HepG2 (cell line): ENCODE results near the gene VMO1. TPM values are rescaled to one million over a fixed set of nuclear protein-coding genes. Genes with fewer than 3 reads are reported as not detected.
A peak's percentile ranks its signal among the peaks of the same experiment; 100 is the strongest.

Source experiments
- ATAC-seq: fragments of 200-7000 bp; cut with Tn5 transposase; 3 replicates; pipeline ENCODE4 v1.9.1; 2020; ENCODE audit warnings: mild to moderate bottlenecking, moderate library complexity
- BruUV-seq: library from RNA; stranded (reverse); fragments of 400-500 nt; replicated peaks from 2 replicates; lab custom pipeline; 2021; lab: Mats Ljungman, UMichigan
- CTCF ChIA-PET: fragments of 300-600 bp; formaldehyde crosslinking; extraction: SDS; loops from one replicate; lab custom pipeline; 2021; ENCODE audit warnings: low total read pairs, inconsistent platforms, low intra/inter-chr PET ratio; lab: Yijun Ruan, JAX
- POLR2A ChIA-PET: fragments of 350-600 bp; sonication (Branson Sonifier 250); formaldehyde crosslinking; loops from one replicate; lab custom pipeline; 2020; ENCODE audit warnings: antibody characterized with exemption, inconsistent platforms; lab: Yijun Ruan, JAX
- DNase-seq: peaks from one replicate; pipeline ENCODE4 v3.0.0-alpha.2; 2015; ENCODE audit warnings: low spot score
- FAIRE-seq: peaks from 3 replicates; lab custom pipeline; 2011; peaks lifted over from hg19 to GRCh38; lab: Jason Lieb, UNC
- H2AFZ ChIP-seq: one replicate; pipeline ENCODE4 v1.6.1; 2011; ENCODE audit warnings: low read length, inconsistent platforms
- H3K27ac ChIP-seq: fragments of 300-600 bp; 3 replicates; pipeline ENCODE4 v1.8.0; 2011; ENCODE audit warnings: mixed run types, mild to moderate bottlenecking, mixed read lengths, low read length, inconsistent platforms; ENCODE audit not compliant: insufficient read depth; ENCODE audit errors: extremely low read length
- H3K27me3 ChIP-seq, 2 experiments: fragments of 200-600 bp in 1 of 2; 2 replicates in 1 of 2; 3 replicates in 1 of 2; pipeline versions ENCODE4 v1.6.0 to v1.8.0; 2011; ENCODE audit warnings: low read length in 2 of 2, mild to moderate bottlenecking in 2 of 2, moderate library complexity in 2 of 2, inconsistent platforms in 1 of 2; ENCODE audit not compliant: insufficient read depth in 2 of 2, control insufficient read depth in 1 of 2
- H3K36me3 ChIP-seq, 2 experiments: fragments of 200-600 bp in 1 of 2; replicated peaks in 1 of 2; 2 replicates in 1 of 2; 3 replicates in 1 of 2; pipeline versions ENCODE4 v1.5.1 to v1.8.0; 2011; ENCODE audit warnings: low read length in 2 of 2, inconsistent platforms in 1 of 2; ENCODE audit not compliant: insufficient read depth in 2 of 2, control insufficient read depth in 1 of 2
- H3K4me1 ChIP-seq: 2 replicates; pipeline ENCODE4 v1.5.1; 2012; ENCODE audit warnings: low read length, inconsistent platforms; ENCODE audit not compliant: insufficient read depth
- H3K4me2 ChIP-seq: 2 replicates; pipeline ENCODE4 v1.6.0; 2011; ENCODE audit warnings: low read depth, low read length, inconsistent platforms
- H3K4me3 ChIP-seq, 3 experiments: fragments of 200-600 bp in 1 of 3; sonication (generic), shearing (Covaris generic) in 1 of 3; replicated peaks in 1 of 3; 2 replicates each; pipeline ENCODE4 v1.5.1; 2011 to 2016; ENCODE audit warnings: low read length in 3 of 3, inconsistent platforms in 2 of 3, low read depth in 2 of 3, mild to moderate bottlenecking in 2 of 3, control low read depth in 1 of 3, mixed read lengths in 1 of 3; ENCODE audit not compliant: insufficient read depth in 1 of 3
- H3K79me2 ChIP-seq: one replicate; pipeline ENCODE4 v1.6.1; 2011; ENCODE audit warnings: low read length, inconsistent platforms; ENCODE audit not compliant: insufficient read depth
- H3K9ac ChIP-seq: 2 replicates; pipeline ENCODE4 v1.6.0; 2011; ENCODE audit warnings: mild to moderate bottlenecking, low read depth, low read length, inconsistent platforms; ENCODE audit not compliant: insufficient read depth
- H3K9me3 ChIP-seq: 2 replicates; pipeline ENCODE4 v1.5.1; 2012; ENCODE audit warnings: mild to moderate bottlenecking, low read length
- H4K20me1 ChIP-seq: 2 replicates; pipeline ENCODE4 v1.6.0; 2011; ENCODE audit warnings: inconsistent platforms, mild to moderate bottlenecking, low read length, moderate library complexity; ENCODE audit not compliant: insufficient read depth
- ARHGAP35 ChIP-seq: sonication (generic); formaldehyde crosslinking; IDR thresholded peaks from 2 replicates; pipeline ENCODE4 v1.9.0; 2022; ENCODE audit warnings: mild to moderate bottlenecking, inconsistent platforms, moderate library complexity, missing genetic modification reagents, borderline replicate concordance
- ARNTL ChIP-seq: sonication (generic); formaldehyde crosslinking; IDR thresholded peaks from 2 replicates; pipeline ENCODE4 v1.4.0; 2020; ENCODE audit warnings: mild to moderate bottlenecking, missing genetic modification reagents
- CBX1 ChIP-seq: IDR thresholded peaks from one replicate; pipeline ENCODE4 v1.6.1; 2016; ENCODE audit warnings: antibody characterized with exemption, low read depth
- FOXJ3 ChIP-seq: sonication (generic); formaldehyde crosslinking; IDR thresholded peaks from 2 replicates; pipeline ENCODE4 v1.4.0; 2020; ENCODE audit warnings: missing genetic modification reagents, mild to moderate bottlenecking, borderline replicate concordance
- FOXM1 ChIP-seq: sonication (generic); formaldehyde crosslinking; IDR thresholded peaks from 2 replicates; pipeline ENCODE4 v1.5.0; 2020; ENCODE audit warnings: missing genetic modification reagents
- GLI4 ChIP-seq: sonication (generic); formaldehyde crosslinking; IDR thresholded peaks from 2 replicates; pipeline ENCODE4 v1.5.1; 2020; ENCODE audit warnings: missing genetic modification reagents, mild to moderate bottlenecking, moderate library complexity, borderline replicate concordance
- KLF9 ChIP-seq: IDR thresholded peaks from 2 replicates; pipeline ENCODE4 v1.6.1; 2016; ENCODE audit warnings: low read depth
- MXD4 ChIP-seq: IDR thresholded peaks from 2 replicates; pipeline ENCODE4 v1.6.1; 2016; ENCODE audit warnings: mild to moderate bottlenecking, missing biosample characterization, missing genetic modification reagents
- MXI1 ChIP-seq: IDR thresholded peaks from 3 replicates; pipeline ENCODE4 v1.6.1; 2012; ENCODE audit warnings: low read depth, low read length, inconsistent platforms, borderline replicate concordance
- SAFB2 ChIP-seq: sonication (generic); formaldehyde crosslinking; IDR thresholded peaks from 2 replicates; pipeline ENCODE4 v1.5.1; 2020; ENCODE audit warnings: missing genetic modification reagents, low read depth, mild to moderate bottlenecking, borderline replicate concordance
- SSRP1 ChIP-seq: IDR thresholded peaks from 2 replicates; pipeline ENCODE4 v1.6.1; 2016; ENCODE audit warnings: control low read depth
- TBX2 ChIP-seq: sonication (generic); formaldehyde crosslinking; IDR thresholded peaks from 2 replicates; pipeline ENCODE4 v1.5.0; 2020; ENCODE audit warnings: missing genetic modification reagents, mild to moderate bottlenecking, borderline replicate concordance
- ZMAT3 ChIP-seq: sonication (generic); formaldehyde crosslinking; conservative IDR thresholded peaks from 2 replicates; pipeline ENCODE4 v1.7.0; 2021; ENCODE audit warnings: missing genetic modification reagents
- ZNF253 ChIP-seq: sonication (generic); formaldehyde crosslinking; IDR thresholded peaks from 2 replicates; pipeline ENCODE4 v1.8.0; 2022; ENCODE audit warnings: mild to moderate bottlenecking, missing genetic modification reagents, borderline replicate concordance
- ZNF274 ChIP-seq: sonication (generic); formaldehyde crosslinking; IDR thresholded peaks from 2 replicates; pipeline ENCODE4 v1.5.1; 2020; ENCODE audit warnings: mild to moderate bottlenecking, missing genetic modification reagents
- ZNF510 ChIP-seq: sonication (generic); formaldehyde crosslinking; IDR thresholded peaks from 2 replicates; pipeline ENCODE4 v1.4.0; 2020; ENCODE audit warnings: low read depth, mild to moderate bottlenecking, missing genetic modification reagents
- WGBS: methylation state at CpG from one replicate; pipeline ENCODE4 v1.1.6; 2017; ENCODE audit warnings: low lambda C conversion rate; 5-methylcytosine and 5-hydroxymethylcytosine counted together
- in situ Hi-C: cut with HindIII; loops from 2 replicates; pipeline ENCODE4 v1.10.0; 2017; ENCODE audit warnings: low pct_unique_long_range_greater_than_20kb; ENCODE audit not compliant: extremely low pct_ligation_motif_present
- intact Hi-C: fragments of 100-400 bp; cut with micrococcal nuclease; formaldehyde crosslinking; loops from one replicate; pipeline ENCODE4 v1.10.0; 2022; ENCODE audit not compliant: unreplicated experiment
- polyA plus RNA-seq, 8 experiments: library from polyadenylated mRNA; depleted of rRNA in 3 of 8; stranded (reverse) in 7 of 8; unstranded in 1 of 8; fragments of >200 nt; fragmentation: Illumina TruSeq in 4 of 8; extraction: Trizol in 4 of 8; gene quantifications; 2 replicates each; pipeline versions ENCODE4 v1.2.1 to v1.2.3, GENCODE V29; 2011 to 2016; ENCODE audit warnings: low read depth in 4 of 8, missing spikeins in 1 of 8, mixed read lengths in 1 of 8; ENCODE audit not compliant: insufficient read depth in 1 of 8
- total RNA-seq, 5 experiments: library from RNA; depleted of rRNA; stranded (reverse); fragments of >200 nt; fragmentation: Illumina TruSeq; extraction: Trizol; gene quantifications; 2 replicates each; pipeline ENCODE4 v1.2.3, GENCODE V29; 2016; ENCODE audit warnings: low read depth in 1 of 5
- TF ChIP-seq, protein P1 (sequence below): sonication (generic); formaldehyde crosslinking; conservative IDR thresholded peaks from 2 replicates; pipeline ENCODE4 v1.4.0; 2020; ENCODE audit warnings: missing genetic modification reagents
- TF ChIP-seq, protein P2 (sequence below): sonication (generic); formaldehyde crosslinking; IDR thresholded peaks from 2 replicates; pipeline ENCODE4 v1.9.0; 2022; ENCODE audit warnings: missing genetic modification reagents, mild to moderate bottlenecking, borderline replicate concordance

The VMO1 gene
- total and polyA plus RNA-seq, 2 of the 13 experiments (the other 11 are each of a cell fraction or from before 2014, with no cell fraction given), result not detected

- TF ChIP-seq, protein P1, sequence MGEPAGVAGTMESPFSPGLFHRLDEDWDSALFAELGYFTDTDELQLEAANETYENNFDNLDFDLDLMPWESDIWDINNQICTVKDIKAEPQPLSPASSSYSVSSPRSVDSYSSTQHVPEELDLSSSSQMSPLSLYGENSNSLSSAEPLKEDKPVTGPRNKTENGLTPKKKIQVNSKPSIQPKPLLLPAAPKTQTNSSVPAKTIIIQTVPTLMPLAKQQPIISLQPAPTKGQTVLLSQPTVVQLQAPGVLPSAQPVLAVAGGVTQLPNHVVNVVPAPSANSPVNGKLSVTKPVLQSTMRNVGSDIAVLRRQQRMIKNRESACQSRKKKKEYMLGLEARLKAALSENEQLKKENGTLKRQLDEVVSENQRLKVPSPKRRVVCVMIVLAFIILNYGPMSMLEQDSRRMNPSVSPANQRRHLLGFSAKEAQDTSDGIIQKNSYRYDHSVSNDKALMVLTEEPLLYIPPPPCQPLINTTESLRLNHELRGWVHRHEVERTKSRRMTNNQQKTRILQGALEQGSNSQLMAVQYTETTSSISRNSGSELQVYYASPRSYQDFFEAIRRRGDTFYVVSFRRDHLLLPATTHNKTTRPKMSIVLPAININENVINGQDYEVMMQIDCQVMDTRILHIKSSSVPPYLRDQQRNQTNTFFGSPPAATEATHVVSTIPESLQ (CRISPR knock-in tag), result no peak
- TF ChIP-seq, all 625 proteins: peak for 5
Measured at GRCh38 chr17:4834681-4835020, 48.5 kb upstream of the VMO1 start (continued).

DNA sequence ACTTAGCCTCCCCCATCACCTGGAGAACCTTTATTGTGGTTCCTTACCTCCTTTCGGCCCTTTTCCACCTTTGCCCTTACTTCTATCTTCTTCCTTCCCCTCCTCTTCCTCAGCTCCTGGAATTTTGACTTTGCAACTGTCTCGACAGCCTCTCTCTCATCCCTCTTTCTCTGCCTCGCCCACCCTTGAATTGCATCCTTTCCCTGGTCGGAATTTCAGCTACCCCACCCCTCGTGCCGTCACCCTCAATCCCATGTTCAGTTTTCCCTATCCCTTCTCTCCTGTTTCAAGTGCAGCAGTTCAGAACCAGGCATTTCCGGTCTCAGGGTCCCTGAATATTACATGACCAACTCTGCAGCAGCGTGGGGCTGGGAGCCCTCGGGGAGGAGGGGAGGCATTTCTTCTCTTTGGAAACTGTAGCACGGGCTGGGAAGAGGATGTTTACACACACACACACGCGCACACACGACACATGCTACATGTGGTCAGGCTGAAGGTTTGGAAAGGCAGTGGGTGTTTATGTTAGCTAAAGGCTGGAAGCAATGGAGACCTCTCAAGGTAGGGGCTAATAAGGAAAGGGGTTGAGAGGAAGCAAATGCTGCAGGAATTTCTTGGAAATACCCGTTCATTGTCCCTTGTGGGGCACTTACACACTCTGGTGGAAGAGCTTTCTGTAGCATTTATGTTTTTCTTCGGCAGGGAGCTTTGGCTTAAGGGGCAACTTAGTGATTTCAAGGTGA, 47.9 kb upstream of the VMO1 start:
- Histone ChIP-seq H3K4me3 (peak overlapping the region; percentile 67 to 97 (median 85)), H3K9ac (peak overlapping the region; percentile 78), H3K27me3 (no peaks in the 10 kb centered on the region), H3K4me2 (peak overlapping the region; percentile 97), H2AFZ (no peak overlapping the region), H3K27ac (peak overlapping the region; percentile 75), H3K4me1 (peaks cover 45% of the 10 kb centered on the region), H3K79me2 (peaks cover 51% of the 10 kb centered on the region), H3K9me3 (no peaks in the 10 kb centered on the region), H4K20me1 (peaks cover 18% of the 10 kb centered on the region; the same call in 1 of the 2 replicates), H3K36me3 (peaks cover 2 to 9% of the 10 kb centered on the region in 2 experiments; a peak in 3 of 5 replicates)
- ATAC-seq (peak; percentile 70), FAIRE-seq (no peak), DNase-seq (peak; percentile 68)
- CTCF ChIA-PET, result no interaction called here
- TSS peak; percentile 50 for BruUV-seq
- in situ Hi-C loops (no loop called here), intact Hi-C loops (loop anchor here (10.0 kb wide), 1 partner anchor 51 kb away; no protein-coding TSS in a partner anchor)
- 1% methylated on average over 12 of the region's 15 CpGs for WGBS
- POLR2A ChIA-PET, result interaction anchor here (0.7 to 3.8 kb wide), 8 partner anchors 8 to 126 kb away, joined by 3 to 31 read pairs (median 5); partner anchors contain the start of genes ARRB2, GLTPD2, PLD2 and PSMB6
- TF ChIP-seq ZNF274 (CRISPR knock-in tag) (0 out of 2 replicates have a peak, but pooled peaks have one; percentile 2), ZMAT3 (CRISPR knock-in tag) (no peak; the same call in 1 of the 2 replicates), GLI4 (CRISPR knock-in tag) (no peak), MXD4 (CRISPR knock-in tag) (peak; percentile 6; the same call in 1 of the 2 replicates), CBX1 (no peak), ARNTL (CRISPR knock-in tag) (peak; percentile 37; the same call in 1 of the 2 replicates), TBX2 (no peak; the same call in 1 of the 2 replicates), FOXM1 (CRISPR knock-in tag) (no peak), SSRP1 (CRISPR knock-in tag) (no peak), SAFB2 (CRISPR knock-in tag) (peak; percentile 20; the same call in 1 of the 2 replicates), KLF9 (CRISPR knock-in tag) (no peak), MXI1 (0 out of 3 replicates have a peak, but pooled peaks have one; percentile 33), ARHGAP35 (CRISPR knock-in tag) (no peak), ZNF253 (no peak), ZNF510 (CRISPR knock-in tag) (peak; percentile 22; the same call in 1 of the 2 replicates), FOXJ3 (CRISPR knock-in tag) (no peak)
- TF ChIP-seq, protein P2, sequence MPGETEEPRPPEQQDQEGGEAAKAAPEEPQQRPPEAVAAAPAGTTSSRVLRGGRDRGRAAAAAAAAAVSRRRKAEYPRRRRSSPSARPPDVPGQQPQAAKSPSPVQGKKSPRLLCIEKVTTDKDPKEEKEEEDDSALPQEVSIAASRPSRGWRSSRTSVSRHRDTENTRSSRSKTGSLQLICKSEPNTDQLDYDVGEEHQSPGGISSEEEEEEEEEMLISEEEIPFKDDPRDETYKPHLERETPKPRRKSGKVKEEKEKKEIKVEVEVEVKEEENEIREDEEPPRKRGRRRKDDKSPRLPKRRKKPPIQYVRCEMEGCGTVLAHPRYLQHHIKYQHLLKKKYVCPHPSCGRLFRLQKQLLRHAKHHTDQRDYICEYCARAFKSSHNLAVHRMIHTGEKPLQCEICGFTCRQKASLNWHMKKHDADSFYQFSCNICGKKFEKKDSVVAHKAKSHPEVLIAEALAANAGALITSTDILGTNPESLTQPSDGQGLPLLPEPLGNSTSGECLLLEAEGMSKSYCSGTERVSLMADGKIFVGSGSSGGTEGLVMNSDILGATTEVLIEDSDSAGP (CRISPR knock-in tag), result no peak
